ENCODE measurements around the gene KCNH2. TPM values are rescaled to one million over a fixed set of nuclear protein-coding genes. Genes with fewer than 3 reads are reported as not detected.

The KCNH2 gene
- total and polyA plus RNA-seq, 2 of the 13 experiments (the other 11 are each of a cell fraction or from before 2014, with no cell fraction given): 0.09 to 0.11 TPM

- TF ChIP-seq HMGXB3 (CRISPR knock-in tag; IDR thresholded peaks at IDR 0.05; ENCODE audit: borderline replicate concordance) (no peak), HCFC1 (IDR thresholded peaks at IDR 0.05; ENCODE audit: low read depth, low read length) (no peak), HOXA7 (CRISPR knock-in tag; IDR thresholded peaks at IDR 0.05) (no peak)
These were observed 8.6 kb downstream of the KCNH2 start (continued) for GRCh38 chr7:150969475-150969874.

GRCh38 chr7:150968734-150969372 is 9.3 kb downstream of the KCNH2 start:
- POLR2A ChIA-PET: no interaction called here
- TF ChIP-seq SNRNP70 (IDR thresholded peaks at IDR 0.05; ENCODE audit: low read depth, low read length) (no peak), ZSCAN25 (CRISPR knock-in tag; IDR thresholded peaks at IDR 0.05) (no peak), RARA (CRISPR knock-in tag; IDR thresholded peaks at IDR 0.05) (no peak), ZBTB7A (CRISPR knock-in tag; IDR thresholded peaks at IDR 0.05) (no peak)
- CTCF ChIA-PET (ENCODE audit: low intra/inter-chr PET ratio, low total read pairs): no interaction called here
- Histone ChIP-seq H3K9ac (ENCODE audit: insufficient read depth, low read depth, low read length) (no peak overlapping the region), H3K4me1 (ENCODE audit: insufficient read depth, low read length) (no peaks in the 10 kb centered on the region), H3K9me3 (ENCODE audit: low read length) (no peaks in the 10 kb centered on the region), H3K27ac (ENCODE audit: extremely low read length, insufficient read depth, low read length) (no peak overlapping the region), H4K20me1 (ENCODE audit: insufficient read depth, low read length) (0 out of 2 replicates have a peak, but pooled peaks cover 2% of the 10 kb centered on the region), H3K4me3 (replicated peaks in 1 of 3; ENCODE audit: insufficient read depth in 1 of 3, low read depth in 2 of 3, low read length in 3 of 3) (no peak overlapping the region), H3K27me3 (ENCODE audit: control insufficient read depth in 1 of 2, insufficient read depth in 2 of 2, low read length in 2 of 2) (peaks cover 20 to 84% of the 10 kb centered on the region in 2 experiments), H3K36me3 (replicated peaks in 1 of 2; ENCODE audit: control insufficient read depth in 1 of 2, insufficient read depth in 2 of 2, low read length in 2 of 2) (no peaks in the 10 kb centered on the region), H2AFZ (ENCODE audit: low read length) (no peak overlapping the region), H3K79me2 (ENCODE audit: insufficient read depth, low read length) (no peaks in the 10 kb centered on the region), H3K4me2 (ENCODE audit: low read depth, low read length) (no peak overlapping the region)
- intact Hi-C loops (cut with micrococcal nuclease; ENCODE audit: unreplicated experiment) (no loop called here), in situ Hi-C loops (cut with HindIII; ENCODE audit: extremely low pct_ligation_motif_present, low pct_unique_long_range_greater_than_20kb) (no loop called here)
- no peak for FAIRE-seq
- DNase-seq (ENCODE audit: low spot score): no peak
- no TSS peak for BruUV-seq (replicated peaks)
- 17% methylated on average over 5 of the region's 16 CpGs for WGBS (ENCODE audit: low lambda C conversion rate)
- no peak for ATAC-seq

All from HepG2 (cell line).